ENCODE measurements around the gene TNS3. TPM values are rescaled to one million over a fixed set of nuclear protein-coding genes. Genes with fewer than 3 reads are reported as not detected.

TNS3 gene
- total and polyA plus RNA-seq, 2 donors (not counting 3 experiments of a cell fraction or from before 2014, with no cell fraction given) = 10.4 to 45.1 TPM

DNA sequence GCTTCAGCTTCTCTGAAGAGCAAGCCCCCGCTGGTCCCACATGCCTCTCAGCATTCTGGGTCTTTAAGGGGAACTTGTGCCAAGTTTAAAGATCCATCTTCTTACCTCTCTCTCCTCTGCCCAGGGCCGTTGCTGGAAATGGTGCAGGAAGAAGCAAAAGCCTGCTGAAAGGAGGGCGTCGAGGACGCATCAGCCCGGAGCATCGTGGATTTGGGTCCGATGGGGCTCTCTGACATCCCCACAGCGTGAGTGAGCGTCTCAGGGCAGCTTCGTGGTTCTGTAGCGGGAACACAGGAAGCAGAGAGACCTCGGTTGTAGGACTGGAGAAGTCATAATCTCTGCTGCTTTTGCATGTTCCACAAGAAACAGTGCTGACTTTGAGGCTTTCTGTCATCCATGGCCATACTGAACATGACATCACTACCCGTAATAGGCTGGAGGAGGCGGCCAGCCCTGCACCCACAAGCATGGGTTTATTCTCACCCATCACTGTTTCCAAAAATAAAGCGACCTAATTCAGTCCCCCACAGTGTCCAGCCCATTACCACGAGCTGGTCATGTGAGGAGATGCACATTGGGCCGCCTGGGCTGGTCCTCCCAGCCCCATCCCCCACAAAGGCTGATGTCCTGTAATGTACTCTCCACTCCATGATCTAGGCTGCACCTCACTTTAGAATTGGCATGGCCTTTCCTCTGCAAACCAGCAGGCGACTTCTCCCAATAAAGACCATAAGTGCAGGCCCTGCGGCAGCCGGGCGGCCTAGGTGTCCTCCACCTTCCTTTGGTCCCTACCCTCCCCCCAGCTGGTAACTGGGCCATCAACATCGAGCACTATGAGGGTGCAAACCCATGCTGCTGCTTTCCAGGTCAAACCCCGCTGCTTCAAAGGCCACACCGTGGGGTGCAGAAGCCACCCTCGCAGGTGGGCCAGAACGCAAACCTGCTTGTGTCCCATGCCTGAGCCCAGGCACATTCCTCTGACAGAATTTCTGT, 276.9 kb downstream of the TNS3 start:
- Histone ChIP-seq H2AFZ (ENCODE audit: low read depth, low read length) (no peak overlapping the region), H3K27me3 (ENCODE audit: control insufficient read depth in 2 of 2, insufficient read depth in 2 of 2, low read length in 2 of 2) (no peaks in the 10 kb centered on the region), H4K20me1 (replicated peaks; ENCODE audit: control insufficient read depth, extremely low read depth, insufficient read depth, low read length) (no peaks in the 10 kb centered on the region), H3K9me3 (replicated peaks; ENCODE audit: control insufficient read depth, insufficient read depth, low read length) (no peaks in the 10 kb centered on the region), H3K4me1 (ENCODE audit: control insufficient read depth, extremely low read depth, insufficient read depth, low read length) (no peaks in the 10 kb centered on the region), H3K9me1 (replicated peaks; ENCODE audit: control insufficient read depth, extremely low read depth, insufficient read depth, low read length) (no peaks in the 10 kb centered on the region), H3K79me2 (ENCODE audit: control insufficient read depth, insufficient read depth, low read length) (no peaks in the 10 kb centered on the region), H3K36me3 (ENCODE audit: control insufficient read depth in 2 of 2, extremely low read depth in 1 of 2, insufficient read depth in 2 of 2, low read length in 2 of 2) (peaks cover 0 to 6% of the 10 kb centered on the region in 2 experiments), H3K27ac (ENCODE audit: insufficient read depth, low read depth, low read length) (no peak overlapping the region), H3K4me2 (ENCODE audit: insufficient read depth, low read length) (no peak overlapping the region), H3K4me3 (replicated peaks in 1 of 3; ENCODE audit: insufficient read depth in 1 of 3, low read depth in 1 of 3, low read length in 3 of 3) (no peak overlapping the region), H3K9ac (replicated peaks; ENCODE audit: extremely low read depth, insufficient read depth, low read length) (no peak overlapping the region)
- DNase-seq (ENCODE audit: low read depth, low spot score) = no peak
- intact Hi-C loops (cut with micrococcal nuclease) = no loop called here
- CTCF ChIA-PET = interaction anchor here (2.0 kb wide), 1 partner anchor 39 kb away, joined by 4 read pairs; no protein-coding TSS in a partner anchor
- dilution Hi-C loops (cut with MboI; ENCODE audit: extremely low pct_ligation_motif_present, low sequenced_read_pairs) = no loop called here
- no peak for FAIRE-seq
- BruUV-seq (replicated peaks) = no TSS peak
- TF ChIP-seq FOS (IDR thresholded peaks at IDR 0.05; ENCODE audit: borderline replicate concordance, insufficient read depth, low read length) = no peak
- TF ChIP-seq EZH2 (IDR thresholded peaks at IDR 0.05; ENCODE audit: borderline replicate concordance, low read depth, low read length, severe bottlenecking) = no peak
- POLR2A ChIA-PET = no interaction called here

- Histone ChIP-seq H3K4me3 (replicated peaks in 1 of 3; ENCODE audit: insufficient read depth in 1 of 3, low read depth in 1 of 3, low read length in 3 of 3) (no peak overlapping the region), H3K27ac (ENCODE audit: insufficient read depth, low read depth, low read length) (no peak overlapping the region), H3K4me2 (ENCODE audit: insufficient read depth, low read length) (no peak overlapping the region), H3K9me3 (replicated peaks; ENCODE audit: control insufficient read depth, insufficient read depth, low read length) (no peaks in the 10 kb centered on the region), H3K9ac (replicated peaks; ENCODE audit: extremely low read depth, insufficient read depth, low read length) (no peak overlapping the region), H3K79me2 (ENCODE audit: control insufficient read depth, insufficient read depth, low read length) (no peaks in the 10 kb centered on the region), H4K20me1 (replicated peaks; ENCODE audit: control insufficient read depth, extremely low read depth, insufficient read depth, low read length) (no peaks in the 10 kb centered on the region), H3K36me3 (ENCODE audit: control insufficient read depth in 2 of 2, extremely low read depth in 1 of 2, insufficient read depth in 2 of 2, low read length in 2 of 2) (peaks cover 0 to 6% of the 10 kb centered on the region in 2 experiments), H3K27me3 (ENCODE audit: control insufficient read depth in 2 of 2, insufficient read depth in 2 of 2, low read length in 2 of 2) (no peaks in the 10 kb centered on the region), H3K9me1 (replicated peaks; ENCODE audit: control insufficient read depth, extremely low read depth, insufficient read depth, low read length) (no peaks in the 10 kb centered on the region), H2AFZ (ENCODE audit: low read depth, low read length) (no peak overlapping the region), H3K4me1 (ENCODE audit: control insufficient read depth, extremely low read depth, insufficient read depth, low read length) (no peaks in the 10 kb centered on the region)
- TF ChIP-seq POLR2AphosphoS5 (IDR thresholded peaks at IDR 0.05; ENCODE audit: insufficient read depth, low read depth, low read length) (no peak), MAX (IDR thresholded peaks at IDR 0.05; ENCODE audit: insufficient read depth, insufficient read length) (no peak), EZH2 (IDR thresholded peaks at IDR 0.05; ENCODE audit: borderline replicate concordance, low read depth, low read length, severe bottlenecking) (no peak), MYC (IDR thresholded peaks at IDR 0.05; ENCODE audit: low read depth, low read length) (no peak), GATA2 (IDR thresholded peaks at IDR 0.05; ENCODE audit: insufficient read depth, insufficient read length, low read depth, low read length) (no peak), POLR2A (IDR thresholded peaks at IDR 0.05; ENCODE audit: low read depth, low read length) (no peak), FOS (IDR thresholded peaks at IDR 0.05; ENCODE audit: borderline replicate concordance, insufficient read depth, low read length) (no peak), JUN (IDR thresholded peaks at IDR 0.05; ENCODE audit: borderline replicate concordance, insufficient read depth, insufficient read length, low read depth) (no peak)
- TF ChIP-seq, protein P1, sequence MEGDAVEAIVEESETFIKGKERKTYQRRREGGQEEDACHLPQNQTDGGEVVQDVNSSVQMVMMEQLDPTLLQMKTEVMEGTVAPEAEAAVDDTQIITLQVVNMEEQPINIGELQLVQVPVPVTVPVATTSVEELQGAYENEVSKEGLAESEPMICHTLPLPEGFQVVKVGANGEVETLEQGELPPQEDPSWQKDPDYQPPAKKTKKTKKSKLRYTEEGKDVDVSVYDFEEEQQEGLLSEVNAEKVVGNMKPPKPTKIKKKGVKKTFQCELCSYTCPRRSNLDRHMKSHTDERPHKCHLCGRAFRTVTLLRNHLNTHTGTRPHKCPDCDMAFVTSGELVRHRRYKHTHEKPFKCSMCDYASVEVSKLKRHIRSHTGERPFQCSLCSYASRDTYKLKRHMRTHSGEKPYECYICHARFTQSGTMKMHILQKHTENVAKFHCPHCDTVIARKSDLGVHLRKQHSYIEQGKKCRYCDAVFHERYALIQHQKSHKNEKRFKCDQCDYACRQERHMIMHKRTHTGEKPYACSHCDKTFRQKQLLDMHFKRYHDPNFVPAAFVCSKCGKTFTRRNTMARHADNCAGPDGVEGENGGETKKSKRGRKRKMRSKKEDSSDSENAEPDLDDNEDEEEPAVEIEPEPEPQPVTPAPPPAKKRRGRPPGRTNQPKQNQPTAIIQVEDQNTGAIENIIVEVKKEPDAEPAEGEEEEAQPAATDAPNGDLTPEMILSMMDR (IDR thresholded peaks at IDR 0.05; ENCODE audit: extremely low read depth in 1 of 2, insufficient read depth in 1 of 2, low read depth in 1 of 2, low read length in 2 of 2) = no peak
- BruUV-seq (replicated peaks) = no TSS peak
- no peak for FAIRE-seq
- dilution Hi-C loops (cut with MboI; ENCODE audit: extremely low pct_ligation_motif_present, low sequenced_read_pairs) = no loop called here
- intact Hi-C loops (cut with micrococcal nuclease) = no loop called here
- DNase-seq (ENCODE audit: low read depth, low spot score) = no peak
- ChIA-PET POLR2A (no interaction called here), CTCF (no interaction called here)
These were observed 278.0 kb downstream of the TNS3 start for GRCh38 chr7:47303695-47304453.

All from endothelial cell of umbilical vein (primary cell).